ENCODE data around the gene PNPLA1.
"Not testable (repeated sequence)": the region's sequence is repeated elsewhere in the genome, so short reads cannot be mapped to it uniquely, and the experiment has no call there.

The PNPLA1 gene

DNA sequence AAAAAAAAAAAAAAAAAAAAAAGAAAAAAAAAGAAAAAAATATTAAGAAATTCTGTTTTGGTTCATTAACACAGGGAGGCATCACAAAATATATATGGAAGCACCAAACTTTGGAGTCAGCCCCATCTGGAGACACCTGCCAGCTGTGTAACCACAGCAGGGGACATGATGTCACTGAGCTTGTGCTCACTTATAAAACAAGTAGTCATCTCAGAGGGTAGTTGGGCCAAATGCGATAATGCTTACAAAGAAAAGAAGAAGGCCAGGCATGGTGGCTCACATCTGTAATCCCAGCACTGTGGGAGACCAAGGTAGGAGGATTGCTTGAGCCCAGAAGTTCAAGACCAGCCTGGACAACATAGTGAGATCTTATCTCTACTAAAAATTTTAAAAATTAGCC lies 68.0 kb downstream of the PNPLA1 start:
- DNase-seq = no peak

DNA sequence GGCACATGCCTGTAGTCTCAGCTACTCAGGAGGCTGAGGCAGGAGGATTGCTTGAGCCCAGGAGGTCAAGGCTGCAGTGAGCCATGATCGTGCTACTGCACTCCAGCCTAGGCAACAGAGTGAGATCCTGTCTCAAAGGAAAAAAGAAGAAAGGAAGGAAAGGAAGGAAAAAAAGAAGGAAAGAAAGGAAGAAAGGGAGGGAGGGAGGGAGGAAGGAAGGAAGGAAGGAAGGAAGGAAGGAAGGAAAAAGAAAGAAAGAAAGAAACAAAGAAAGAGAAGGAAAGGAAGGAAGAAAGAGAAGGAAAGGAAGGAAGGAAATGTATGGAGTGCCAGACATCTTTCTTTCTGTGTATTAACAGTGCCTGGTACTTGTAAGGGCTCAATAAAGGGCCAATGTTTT lies 68.4 kb downstream of the PNPLA1 start:
- not testable (repeated sequence) for DNase-seq

DNA sequence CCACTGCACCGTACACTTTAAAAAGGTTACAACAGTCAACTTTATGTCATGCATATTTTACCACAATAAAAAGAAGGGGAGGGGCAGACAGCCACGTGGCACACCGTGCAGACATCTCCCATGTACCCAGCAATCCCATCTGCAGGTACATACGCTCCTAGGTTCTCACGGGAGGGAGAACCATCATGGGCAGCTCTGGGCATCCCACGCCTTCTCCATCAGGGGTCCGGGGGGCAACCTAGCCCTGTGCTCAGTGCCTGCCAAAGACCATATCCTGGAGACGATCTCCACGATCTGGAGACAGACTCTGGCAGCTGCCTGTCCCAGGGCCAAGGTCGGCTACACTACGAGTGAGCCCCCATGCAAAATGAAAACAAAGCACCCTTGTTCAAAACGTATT lies 69.3 kb downstream of the PNPLA1 start:
- no peak for DNase-seq

DNA sequence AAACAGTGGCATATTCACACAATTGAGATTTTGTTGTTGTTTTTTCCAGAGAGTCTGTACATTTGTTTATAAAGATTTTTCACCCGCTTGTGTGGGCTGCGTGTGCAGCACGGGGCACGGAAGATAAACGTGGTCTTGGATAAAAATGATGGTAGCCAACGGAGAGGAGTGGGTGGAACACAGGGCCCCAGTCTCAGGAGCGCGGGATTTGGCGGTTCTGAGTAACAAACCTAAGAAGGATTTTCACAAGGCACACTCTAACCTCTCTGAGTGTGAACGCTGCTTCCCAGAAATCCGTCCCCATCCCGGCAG lies 70.4 kb downstream of the PNPLA1 start:
- DNase-seq = no peak

GRCh38 chr6:36340618-36341454 lies 71.0 kb downstream of the PNPLA1 start:
- DNase-seq = peak; percentile 72

DNA sequence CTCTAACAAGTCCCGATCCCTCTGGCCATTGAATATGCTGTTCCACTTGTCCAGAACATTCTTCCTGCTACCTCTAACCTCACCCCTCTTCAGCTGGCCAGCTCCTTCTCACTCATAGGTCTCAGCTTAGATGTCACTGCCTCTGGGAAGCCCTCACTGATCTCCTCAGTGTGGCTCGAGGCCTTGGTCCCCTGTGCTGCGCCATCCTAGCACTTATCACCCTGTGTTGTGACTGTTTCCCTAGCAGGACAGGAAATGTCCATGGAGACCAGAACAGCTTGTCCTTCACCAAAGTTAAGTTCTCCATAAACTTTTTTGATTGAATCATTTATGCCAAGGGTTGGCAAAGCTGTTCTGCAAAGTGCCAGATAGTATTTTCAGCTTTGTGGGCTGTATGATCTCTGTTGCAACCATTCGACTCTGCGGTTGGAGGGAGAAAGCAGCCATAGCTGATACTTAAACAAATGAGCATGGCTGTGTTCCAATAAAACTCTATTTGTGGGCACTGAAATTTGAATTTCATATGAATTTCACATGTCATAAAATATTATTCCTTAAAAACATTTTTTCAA lies 73.3 kb downstream of the PNPLA1 start:
- no peak for DNase-seq

GRCh38 chr6:36345681-36346466 lies 76.0 kb downstream of the PNPLA1 start:
- DNase-seq = no peak

GRCh38 chr6:36346486-36347273 lies 76.8 kb downstream of the PNPLA1 start:
- DNase-seq = no peak

GRCh38 chr6:36347621-36348020 lies 77.8 kb downstream of the PNPLA1 start:
- DNase-seq = no peak

- DNase-seq = no peak
Observed at GRCh38 chr6:36349240-36349639, 79.4 kb downstream of the PNPLA1 start.

DNA sequence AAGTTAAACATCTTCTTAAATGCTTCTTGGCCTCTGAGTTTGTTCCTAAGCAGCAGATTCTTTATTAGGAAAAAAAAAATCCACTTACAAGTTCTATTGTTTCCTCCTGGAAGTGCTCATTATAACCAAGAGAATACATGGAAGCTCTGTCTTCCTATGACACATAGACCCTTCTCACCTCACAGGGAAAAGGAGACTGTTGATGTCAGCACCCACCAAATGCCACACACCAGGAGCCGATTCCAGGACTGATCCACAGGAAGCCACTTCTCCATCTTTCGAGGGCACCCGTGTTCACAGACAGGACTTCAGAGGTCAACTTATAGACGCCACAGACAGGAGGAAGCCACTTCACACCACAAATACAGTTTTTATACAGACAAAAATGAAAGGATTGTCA lies 80.2 kb downstream of the PNPLA1 start:
- no peak for DNase-seq

GRCh38 chr6:36350681-36351571 lies 81.1 kb downstream of the PNPLA1 start:
- DNase-seq = no peak

GRCh38 chr6:36352477-36353157 lies 82.8 kb downstream of the PNPLA1 start:
- no peak for DNase-seq

- DNase-seq = no peak
Observed at GRCh38 chr6:36353411-36353915, 83.6 kb downstream of the PNPLA1 start.

DNA sequence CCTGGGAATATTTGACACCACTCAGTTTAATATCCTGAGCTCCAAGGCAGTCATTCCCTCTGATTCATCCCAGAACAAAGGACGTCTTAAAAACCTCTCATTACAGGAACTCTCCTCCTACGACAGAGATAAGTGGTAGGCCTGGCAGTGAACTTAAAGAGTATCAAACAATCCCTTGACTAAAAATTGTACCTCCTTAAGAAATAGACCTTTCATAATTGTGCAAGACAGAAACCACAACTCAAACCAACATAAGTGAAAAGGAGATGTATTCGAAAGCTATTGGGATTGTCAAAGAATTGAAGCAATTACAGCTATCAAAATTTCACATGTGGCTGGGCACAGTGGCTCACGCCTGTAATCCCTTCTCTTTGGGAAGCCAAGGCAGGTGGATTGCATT lies 86.0 kb downstream of the PNPLA1 start:
- no peak for DNase-seq

- DNase-seq = no peak
Observed at GRCh38 chr6:36357872-36358225, 88.0 kb downstream of the PNPLA1 start.

All from T-helper 9 cell (primary cell).